Retina (tissue), 1 donor: ENCODE results near the gene CCDC174.
"Not testable (repeated sequence)": the region's sequence is repeated elsewhere in the genome, so short reads cannot be mapped to it uniquely, and the experiment has no call there.

Source experiments
- DNase-seq: peaks from one replicate; pipeline ENCODE4 v3.0.0-alpha.2; 2016

Gene CCDC174

GRCh38 chr3:14651440-14652251 is at the start of gene CCDC174:
CCDC174 (plus strand) TSS chr3:14651762; CDS start chr3:14651837, 75 bp downstream.
- peak; percentile 98 for DNase-seq

GRCh38 chr3:14602006-14602803 is 49.4 kb upstream of the CCDC174 start:
- peak; percentile 36 for DNase-seq

GRCh38 chr3:14602804-14603644 is 48.5 kb upstream of the CCDC174 start:
- DNase-seq = no peak

- DNase-seq = no peak
Measured at GRCh38 chr3:14605067-14605466, 46.5 kb upstream of the CCDC174 start.

- no peak for DNase-seq
Measured at GRCh38 chr3:14605744-14606143, 45.8 kb upstream of the CCDC174 start.

- DNase-seq = no peak
Measured at GRCh38 chr3:14606669-14607339, 44.8 kb upstream of the CCDC174 start.

- DNase-seq = no peak
Measured at GRCh38 chr3:14608298-14608697, 43.3 kb upstream of the CCDC174 start.

GRCh38 chr3:14609058-14609457 is 42.5 kb upstream of the CCDC174 start:
- DNase-seq = not testable (repeated sequence)

- no peak for DNase-seq
Measured at GRCh38 chr3:14609506-14609905, 42.1 kb upstream of the CCDC174 start.

- DNase-seq = no peak
Measured at GRCh38 chr3:14609941-14610340, 41.6 kb upstream of the CCDC174 start.

GRCh38 chr3:14614189-14614588 is 37.4 kb upstream of the CCDC174 start:
- DNase-seq = no peak

- no peak for DNase-seq
Measured at GRCh38 chr3:14614862-14615261, 36.7 kb upstream of the CCDC174 start.

GRCh38 chr3:14616606-14617507 is 34.7 kb upstream of the CCDC174 start:
- no peak for DNase-seq

- DNase-seq = no peak
Measured at GRCh38 chr3:14617508-14618023, 34.0 kb upstream of the CCDC174 start.

- DNase-seq = no peak
Measured at GRCh38 chr3:14619605-14620004, 32.0 kb upstream of the CCDC174 start.

- DNase-seq = no peak
Measured at GRCh38 chr3:14620512-14620911, 31.1 kb upstream of the CCDC174 start.

GRCh38 chr3:14621093-14621492 is 30.5 kb upstream of the CCDC174 start:
- no peak for DNase-seq

GRCh38 chr3:14622368-14622767 is 29.2 kb upstream of the CCDC174 start:
- no peak for DNase-seq

GRCh38 chr3:14623569-14624051 is 28.0 kb upstream of the CCDC174 start:
- DNase-seq = no peak

- DNase-seq = no peak
Measured at GRCh38 chr3:14624498-14624897, 27.1 kb upstream of the CCDC174 start.

- no peak for DNase-seq
Measured at GRCh38 chr3:14625443-14625842, 26.1 kb upstream of the CCDC174 start.
